Heart left ventricle (tissue), 16 donors: ENCODE data around the gene KCNQ1. TPM values are rescaled to one million over a fixed set of nuclear protein-coding genes. Genes with fewer than 3 reads are reported as not detected.

Experiments used
- ATAC-seq, 4 donors: fragments of 200-7000 bp; cut with Tn5 transposase; one replicate each; pipeline ENCODE4 v1.9.1; 2020 to 2022; ENCODE audit warnings: moderate library complexity in 4 of 4, mild to moderate bottlenecking in 3 of 4, moderate number of reproducible peaks in 1 of 4
- DNase-seq, 5 donors: peaks; one replicate each; pipeline ENCODE4 v3.0.0-alpha.2; 2020
- H3K27ac ChIP-seq, 12 donors: fragments of 200-600 bp; sonication (generic) in 4 of 12; one replicate each; pipeline versions ENCODE4 v1.5.0 to v1.8.0; 2016 to 2022; ENCODE audit warnings: mild to moderate bottlenecking in 2 of 12
- H3K27me3 ChIP-seq, 9 donors: fragments of 200-600 bp; sonication (generic) in 2 of 9; one replicate each; pipeline versions ENCODE4 v1.5.1 to v1.8.0; 2016 to 2022; ENCODE audit warnings: mild to moderate bottlenecking in 3 of 9
- H3K36me3 ChIP-seq, 9 donors: fragments of 200-600 bp; sonication (generic) in 2 of 9; one replicate each; pipeline versions ENCODE4 v1.5.0 to v1.8.0; 2018 to 2022; ENCODE audit warnings: mild to moderate bottlenecking in 2 of 9
- H3K4me1 ChIP-seq, 12 donors: fragments of 200-600 bp; sonication (generic) in 4 of 12; one replicate each; pipeline versions ENCODE4 v1.5.0 to v1.8.0; 2016 to 2022; ENCODE audit warnings: mild to moderate bottlenecking in 3 of 12
- H3K4me3 ChIP-seq, 12 donors: fragments of 200-600 bp; sonication (generic) in 4 of 12; one replicate each; pipeline versions ENCODE4 v1.5.0 to v1.8.0; 2017 to 2022; ENCODE audit warnings: mild to moderate bottlenecking in 9 of 12, moderate library complexity in 4 of 12
- H3K9me3 ChIP-seq, 12 donors: fragments of 200-600 bp; sonication (generic) in 4 of 12; one replicate each; pipeline versions ENCODE4 v1.5.0 to v1.8.0; 2016 to 2022; ENCODE audit warnings: mild to moderate bottlenecking in 1 of 12
- POLR2A ChIP-seq, 2 donors: fragments of 450-650 bp; IDR thresholded peaks; one replicate each; pipeline ENCODE4 v1.6.1; 2017; ENCODE audit warnings: antibody characterized with exemption in 2 of 2, mild to moderate bottlenecking in 2 of 2, moderate library complexity in 2 of 2
- WGBS, 4 donors: extraction: QIAGEN DNeasy Blood & Tissue Kit in 2 of 4; methylation state at CpG; one replicate each; pipeline versions ENCODE4 v1.1.5 to v1.1.7; 2013 to 2018; 5-methylcytosine and 5-hydroxymethylcytosine counted together
- intact Hi-C, 10 donors: fragments of 100-400 bp; cut with DNase I; formaldehyde crosslinking; loops; one replicate each; pipeline versions ENCODE4 v1.11.1 to v1.14.2; 2022
- polyA plus RNA-seq, 2 donors: library from polyadenylated mRNA; stranded (reverse); fragments of 200-250 nt; gene quantifications; one replicate each; pipeline ENCODE4 v1.2.3, GENCODE V29; 2013
- total RNA-seq, 9 donors: library from RNA; depleted of rRNA in 2 of 9; stranded (reverse); fragments of >200 nt in 2 of 9; fragmentation: NEBNext Ultra II Directional in 3 of 9; extraction: Animal tissue kit (Norgen Biotek cat#: 25700) in 3 of 9; gene quantifications; one replicate each; pipeline versions ENCODE4 v1.1.0 to v1.2.4, GENCODE V29; 2016 to 2023
- TF ChIP-seq, protein P1 (sequence below), 12 donors: fragments of 200-600 bp; sonication (generic) in 4 of 12; IDR thresholded peaks; one replicate each; pipeline versions ENCODE4 v1.5.0 to v1.8.0; 2018 to 2022; ENCODE audit warnings: antibody characterized with exemption in 12 of 12, mild to moderate bottlenecking in 5 of 12
- donor health status: ischemic (EF 13 %, LVEDD 7.1; RV severe dilation, severe dysfunction).
- donor health status: healthy with polysubstance abuse.
- donor health status: DM: no; HTN: yes; CAD: no.
- donor health status: DM: no; HTN: no; CAD: no.
- donor health status: ischemic (EF 25% LVEDD 6.9; RV normal size, moderate dysfunction).
- donor health status: ischemic (EF 25% LVEDD 5.7; RV mildly dilated, moderate dysfunction).
- donor health status: healthy.
- donor health status: DM: yes; HTN: yes; CAD: no.
- donor health status: ischemic (EF 35%, LVEDD 5.7; RV mildly dilated, moderate dysfunction).
- donor health status: nonischemic (EF 11% LVEDD 7.7; RV severe dilation, severe dysfunction).
- donor health status: DM: yes; HTN: yes; CAD: no.
- donor health status: PGD.
- donor health status: ischemic (EF 29% LVEDD 5.4; RV normal size, mild dysfunction).
- donor health status: nonischemic (EF 23%, LVEDD 6.1; RV moderate dilation, normal function).

KCNQ1 gene
- total and polyA plus RNA-seq, 11 donors: 18.6 to 42.4 (median 31.4) TPM

GRCh38 chr11:2834503-2835273 is 389.9 kb downstream of the KCNQ1 start:
- Histone ChIP-seq H3K4me1 (peaks cover 6 to 58% (median 30%) of the 10 kb centered on the region in 12 donors), H3K27me3 (no peaks in the 10 kb centered on the region), H3K4me3 (no peak overlapping the region), H3K27ac (no peak overlapping the region), H3K36me3 (no peaks in the 10 kb centered on the region), H3K9me3 (peaks cover 0 to 2% (median 0%) of the 10 kb centered on the region in 12 donors)
- intact Hi-C loops: loop anchor here in 3 of 10 donors (5.0 kb wide), 2 partner anchors 48 to 53 kb away; partner anchors contain the start of gene CDKN1C (in 1 of the 3)
- no peak for ATAC-seq
- TF ChIP-seq, protein P1, sequence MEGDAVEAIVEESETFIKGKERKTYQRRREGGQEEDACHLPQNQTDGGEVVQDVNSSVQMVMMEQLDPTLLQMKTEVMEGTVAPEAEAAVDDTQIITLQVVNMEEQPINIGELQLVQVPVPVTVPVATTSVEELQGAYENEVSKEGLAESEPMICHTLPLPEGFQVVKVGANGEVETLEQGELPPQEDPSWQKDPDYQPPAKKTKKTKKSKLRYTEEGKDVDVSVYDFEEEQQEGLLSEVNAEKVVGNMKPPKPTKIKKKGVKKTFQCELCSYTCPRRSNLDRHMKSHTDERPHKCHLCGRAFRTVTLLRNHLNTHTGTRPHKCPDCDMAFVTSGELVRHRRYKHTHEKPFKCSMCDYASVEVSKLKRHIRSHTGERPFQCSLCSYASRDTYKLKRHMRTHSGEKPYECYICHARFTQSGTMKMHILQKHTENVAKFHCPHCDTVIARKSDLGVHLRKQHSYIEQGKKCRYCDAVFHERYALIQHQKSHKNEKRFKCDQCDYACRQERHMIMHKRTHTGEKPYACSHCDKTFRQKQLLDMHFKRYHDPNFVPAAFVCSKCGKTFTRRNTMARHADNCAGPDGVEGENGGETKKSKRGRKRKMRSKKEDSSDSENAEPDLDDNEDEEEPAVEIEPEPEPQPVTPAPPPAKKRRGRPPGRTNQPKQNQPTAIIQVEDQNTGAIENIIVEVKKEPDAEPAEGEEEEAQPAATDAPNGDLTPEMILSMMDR (IDR thresholded peaks at IDR 0.05): no peak
- no peak for TF ChIP-seq POLR2A (IDR thresholded peaks at IDR 0.05)
- no peak for DNase-seq
- 85 to 92% (median 88%) methylated on average over 12 to 16 of the region's 16 CpGs for WGBS, 4 donors

- intact Hi-C loops: loop anchor here in 1 of 10 donors (5.0 kb wide), 1 partner anchor 47 kb away; no protein-coding TSS in a partner anchor
- no peak for TF ChIP-seq POLR2A (IDR thresholded peaks at IDR 0.05)
- TF ChIP-seq, protein P1 (IDR thresholded peaks at IDR 0.05): no peak
- ATAC-seq: no peak
Measured at GRCh38 chr11:2835296-2835695, 390.5 kb downstream of the KCNQ1 start.

GRCh38 chr11:2835751-2836150 is 390.9 kb downstream of the KCNQ1 start:
- no peaks in the 10 kb centered on the region for H3K9me3 ChIP-seq
- H3K4me3 ChIP-seq: no peak overlapping the region
- peak overlapping the region in 2 of 12 donors; percentile 62 to 77 for H3K27ac ChIP-seq
- H3K4me1 ChIP-seq: peaks cover 6 to 56% (median 28%) of the 10 kb centered on the region in 12 donors
- H3K36me3 ChIP-seq: no peaks in the 10 kb centered on the region
- H3K27me3 ChIP-seq: no peaks in the 10 kb centered on the region
- DNase-seq (no peak), ATAC-seq (no peak)
- TF ChIP-seq, protein P1 (IDR thresholded peaks at IDR 0.05): no peak
- no peak for TF ChIP-seq POLR2A (IDR thresholded peaks at IDR 0.05)
- intact Hi-C loops: loop anchor here in 1 of 10 donors (5.0 kb wide), 1 partner anchor 47 kb away; no protein-coding TSS in a partner anchor
- WGBS, 4 donors: 90 to 95% (median 92%) methylated on average over 17 of the region's 17 CpGs

More at GRCh38 chr11:2835296-2835695, 390.5 kb downstream of the KCNQ1 start:
- no peaks in the 10 kb centered on the region for H3K9me3 ChIP-seq
- 82 to 85% (median 84%) methylated on average over 6 of the region's 6 CpGs for WGBS, 4 donors
- peaks cover 6 to 59% (median 30%) of the 10 kb centered on the region in 12 donors for H3K4me1 ChIP-seq
- H3K27ac ChIP-seq: no peak overlapping the region
- H3K27me3 ChIP-seq: no peaks in the 10 kb centered on the region
- H3K4me3 ChIP-seq: no peak overlapping the region
- no peaks in the 10 kb centered on the region for H3K36me3 ChIP-seq
- DNase-seq: no peak
